Activated naive CD4-positive, alpha-beta T cell treated with anti-CD3 and anti-CD28 coated beads, Interleukin-2, amount 50 U/mL, for 72 hours (primary cell): ENCODE measurements around the gene ELOVL6. TPM values are rescaled to one million over a fixed set of nuclear protein-coding genes. Genes with fewer than 3 reads are reported as not detected.

ENCODE experiments used
- ATAC-seq, 2 donors: fragments of 150-1000 bp; cut with Tn5 transposase; 2 replicates each; pipeline ENCODE4 v1.10.0; 2021; ENCODE audit warnings: mild to moderate bottlenecking in 2 of 2, moderate library complexity in 2 of 2
- DNase-seq, 2 donors: peaks; one replicate each; pipeline ENCODE4 v3.0.0; 2021 to 2022; ENCODE audit warnings: low spot score in 2 of 2
- H3K27ac Mint-ChIP-seq, 2 donors: one replicate each; pipeline ENCODE4 v1.8.0; 2022; ENCODE audit warnings: mild to moderate bottlenecking in 2 of 2, mixed read lengths in 2 of 2
- H3K36me3 Mint-ChIP-seq, 2 donors: one replicate each; pipeline ENCODE4 v1.8.0; 2022; ENCODE audit warnings: mixed read lengths in 2 of 2
- H3K9me3 Mint-ChIP-seq, 2 donors: one replicate each; pipeline ENCODE4 v1.8.0; 2022; ENCODE audit warnings: mixed read lengths in 2 of 2
- total RNA-seq, 2 donors: library from RNA; stranded (reverse); gene quantifications; one replicate each; pipeline ENCODE4 v1.2.3, GENCODE V29; 2022

The ELOVL6 gene
- total RNA-seq, 2 donors from 2014 or later: 5.6 to 8.9 TPM

DNA sequence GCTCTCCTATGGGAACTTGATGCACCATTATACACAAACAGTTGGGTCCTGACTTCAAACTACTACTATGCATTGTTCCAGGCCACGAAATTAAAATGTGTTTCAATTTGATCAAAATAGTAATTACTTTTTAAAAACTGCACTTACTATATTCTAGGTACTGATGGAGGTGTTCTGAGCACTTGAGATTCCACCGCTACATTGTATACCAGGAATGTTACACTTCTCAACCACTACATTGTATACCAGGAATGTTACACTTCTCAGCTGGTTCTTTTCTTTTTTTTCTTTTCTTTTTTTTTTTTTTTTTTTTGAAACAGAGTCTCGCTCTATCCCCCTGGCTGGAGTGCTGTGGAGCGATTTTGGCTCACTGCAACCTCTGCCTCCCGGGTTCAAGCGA is 77.9 kb downstream of the ELOVL6 start:
- Mint-ChIP-seq H3K9me3 (no peaks in the 10 kb centered on the region), H3K27ac (no peak overlapping the region), H3K36me3 (no peaks in the 10 kb centered on the region)
- ATAC-seq: no peak
- DNase-seq: no peak

DNA sequence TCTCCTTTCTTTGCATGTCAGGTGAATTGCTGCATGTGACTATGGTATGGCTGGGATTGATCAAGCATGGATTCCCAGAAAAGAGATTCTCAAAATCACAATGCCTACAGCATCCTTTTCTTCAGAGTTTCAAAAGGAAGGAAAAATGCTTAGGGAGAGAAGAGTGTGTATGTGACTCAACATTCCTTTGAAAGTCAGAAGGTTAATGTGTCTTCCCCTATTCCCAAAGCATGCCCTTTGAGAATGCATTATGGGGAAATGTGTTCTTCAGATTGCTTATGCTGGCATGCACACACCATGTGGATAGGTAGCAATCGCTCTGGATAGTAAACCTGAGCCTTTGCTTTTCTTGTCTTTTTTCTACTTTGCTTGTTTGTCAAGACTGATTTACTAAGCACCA is 78.5 kb downstream of the ELOVL6 start:
- ATAC-seq: no peak
- H3K27ac Mint-ChIP-seq: peak overlapping the region in 1 of 2 donors; percentile 30
- H3K36me3 Mint-ChIP-seq: no peaks in the 10 kb centered on the region
- no peak for DNase-seq
- no peaks in the 10 kb centered on the region for H3K9me3 Mint-ChIP-seq

DNA sequence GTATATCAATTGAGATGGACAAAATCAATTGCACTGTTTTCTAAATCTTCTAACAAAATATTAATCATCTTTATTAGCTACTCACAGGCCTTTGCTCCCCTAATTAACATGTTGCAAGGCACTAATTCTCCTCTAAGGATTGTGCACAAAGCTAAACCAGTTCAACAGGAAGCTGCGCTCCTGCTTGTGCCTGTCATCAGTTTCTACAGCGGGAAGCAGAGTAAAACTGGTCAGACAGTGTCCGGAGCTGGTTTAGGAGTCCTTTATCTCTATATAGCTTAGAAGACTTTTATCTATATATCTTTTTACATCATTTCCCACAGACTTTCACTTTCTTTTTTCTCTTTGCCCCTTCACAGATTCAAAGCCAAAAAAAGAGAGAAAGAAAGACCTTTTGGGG is 79.1 kb downstream of the ELOVL6 start:
- peak in 1 of 2 donors; percentile 46 for ATAC-seq
- DNase-seq: no peak
- no peaks in the 10 kb centered on the region for H3K9me3 Mint-ChIP-seq
- peak overlapping the region in 1 of 2 donors; percentile 30 for H3K27ac Mint-ChIP-seq
- no peaks in the 10 kb centered on the region for H3K36me3 Mint-ChIP-seq

DNA sequence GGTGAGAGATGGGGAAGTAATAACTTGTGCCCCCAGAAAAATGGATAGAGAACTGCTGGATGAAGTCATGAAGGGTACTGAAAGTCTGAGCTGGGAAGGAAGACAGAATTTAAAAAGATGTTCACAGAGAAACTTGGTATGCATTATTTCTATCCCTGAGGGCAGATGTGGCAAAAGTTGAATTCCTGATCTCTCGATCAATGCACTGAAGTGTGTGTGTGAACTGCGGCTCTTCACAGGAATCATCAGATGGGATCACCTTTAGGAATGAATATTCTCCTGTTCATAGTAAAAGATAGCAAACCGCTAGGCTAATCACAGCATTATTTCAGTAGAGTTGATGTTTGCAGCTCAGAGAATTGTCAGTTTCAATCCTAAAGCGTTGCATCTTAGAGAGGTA is 86.4 kb downstream of the ELOVL6 start:
- H3K9me3 Mint-ChIP-seq: no peaks in the 10 kb centered on the region
- ATAC-seq: no peak
- H3K36me3 Mint-ChIP-seq: no peaks in the 10 kb centered on the region
- no peak for DNase-seq
- no peak overlapping the region for H3K27ac Mint-ChIP-seq

DNA sequence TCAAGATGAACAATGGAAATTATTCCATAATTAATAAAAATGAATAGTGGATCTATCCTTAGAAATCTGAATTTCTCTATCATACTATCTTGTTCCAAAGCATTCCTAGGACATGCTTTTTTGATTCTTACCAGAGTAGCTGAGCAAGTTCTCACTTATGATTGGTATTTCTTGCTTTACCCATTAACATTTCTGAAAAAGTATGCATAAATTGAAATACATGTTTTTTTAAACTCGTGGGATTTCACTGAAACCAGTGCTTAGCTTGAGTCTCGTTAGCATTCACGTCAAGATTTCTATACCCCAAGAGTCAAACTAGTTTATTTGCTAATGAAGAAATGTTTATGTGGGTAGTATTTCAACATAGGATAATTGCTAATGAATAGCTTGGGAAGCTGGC is 89.0 kb downstream of the ELOVL6 start:
- H3K27ac Mint-ChIP-seq: no peak overlapping the region
- no peaks in the 10 kb centered on the region for H3K9me3 Mint-ChIP-seq
- peaks cover 0 to 4% of the 10 kb centered on the region in 2 donors for H3K36me3 Mint-ChIP-seq
- DNase-seq (no peak), ATAC-seq (no peak)

DNA sequence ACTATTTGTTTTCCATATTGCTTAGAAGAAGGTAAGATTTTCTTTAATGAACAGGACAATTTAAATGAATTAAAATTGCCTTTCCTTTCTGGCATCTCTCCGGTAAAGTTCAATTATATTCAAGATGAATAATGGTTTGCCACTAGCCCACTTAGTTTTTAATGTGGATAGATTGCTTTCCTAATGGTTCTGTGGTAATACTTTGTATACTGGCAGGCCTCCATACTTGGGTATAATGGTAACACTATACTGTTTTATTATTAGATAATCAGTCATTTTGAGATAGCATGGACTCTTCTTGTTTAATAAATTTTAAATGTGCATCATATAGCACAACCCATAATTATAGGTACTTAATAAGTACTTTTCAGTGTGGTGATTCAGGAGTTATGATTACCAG is 89.5 kb downstream of the ELOVL6 start:
- no peaks in the 10 kb centered on the region for H3K9me3 Mint-ChIP-seq
- DNase-seq: no peak
- peaks cover 0 to 5% of the 10 kb centered on the region in 2 donors for H3K36me3 Mint-ChIP-seq
- H3K27ac Mint-ChIP-seq: no peak overlapping the region
- no peak for ATAC-seq

DNA sequence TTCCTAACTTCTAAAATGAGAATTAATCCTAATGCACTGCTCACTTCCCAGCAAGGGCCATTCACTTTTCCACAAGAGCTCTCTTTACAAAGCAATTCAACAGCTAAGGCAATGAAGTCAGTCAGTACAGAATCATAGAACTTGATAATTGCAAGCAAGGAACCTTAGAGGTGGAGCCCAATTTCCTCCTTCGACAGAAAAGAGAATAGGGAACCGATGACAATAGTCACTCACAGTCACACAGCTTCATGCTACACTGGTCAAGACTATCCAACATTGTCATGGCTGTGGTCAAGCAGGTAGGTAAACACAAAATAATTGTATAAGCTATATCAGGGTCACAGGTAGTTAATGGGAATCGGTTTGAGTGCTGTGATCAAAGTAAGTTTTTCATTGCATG is 90.0 kb downstream of the ELOVL6 start:
- Mint-ChIP-seq H3K27ac (no peak overlapping the region), H3K36me3 (peaks cover 0 to 5% of the 10 kb centered on the region in 2 donors), H3K9me3 (no peaks in the 10 kb centered on the region)
- DNase-seq (no peak), ATAC-seq (no peak)

DNA sequence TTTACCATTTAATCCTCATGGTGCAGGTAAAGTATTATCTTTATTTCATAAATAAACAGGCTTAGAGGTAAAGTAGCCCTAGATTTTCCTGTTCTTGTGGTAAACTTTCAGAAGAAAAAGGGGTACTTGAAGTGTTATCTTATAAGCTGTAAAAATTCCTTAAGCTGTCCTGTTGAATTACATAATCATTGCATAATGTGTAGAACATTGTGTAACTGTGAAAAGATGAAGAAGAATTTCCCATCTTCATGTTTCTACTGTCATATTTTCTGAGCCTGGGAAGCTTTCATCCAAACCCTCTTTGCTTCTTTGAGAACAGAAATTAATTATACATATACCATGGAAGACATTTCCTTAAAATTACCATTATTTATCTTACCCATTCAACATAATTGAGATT is 90.5 kb downstream of the ELOVL6 start:
- Mint-ChIP-seq H3K9me3 (no peaks in the 10 kb centered on the region), H3K27ac (no peak overlapping the region), H3K36me3 (peaks cover 4 to 5% of the 10 kb centered on the region in 2 donors)
- DNase-seq (no peak), ATAC-seq (no peak)

DNA sequence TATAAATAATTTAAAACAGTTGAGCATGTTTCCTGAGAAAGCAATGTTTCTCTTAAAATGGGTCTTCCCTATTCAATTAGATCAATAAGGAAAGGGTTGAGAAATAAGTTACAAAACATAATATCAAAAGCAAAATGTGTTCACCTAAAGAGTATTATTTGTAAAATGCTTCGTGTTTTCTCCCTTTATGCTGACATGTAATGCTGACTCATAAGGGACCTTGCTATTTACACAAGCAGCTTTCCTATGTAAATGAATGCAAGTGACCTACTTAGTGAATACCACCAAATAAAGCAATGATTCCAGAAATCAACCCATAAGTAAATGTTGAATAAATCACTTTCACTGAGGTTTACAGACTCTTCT is 91.5 kb downstream of the ELOVL6 start:
- ATAC-seq (peak in 1 of 2 donors; percentile 24), DNase-seq (no peak)
- peaks cover 4 to 5% of the 10 kb centered on the region in 2 donors for H3K36me3 Mint-ChIP-seq
- no peak overlapping the region for H3K27ac Mint-ChIP-seq
- no peaks in the 10 kb centered on the region for H3K9me3 Mint-ChIP-seq

DNA sequence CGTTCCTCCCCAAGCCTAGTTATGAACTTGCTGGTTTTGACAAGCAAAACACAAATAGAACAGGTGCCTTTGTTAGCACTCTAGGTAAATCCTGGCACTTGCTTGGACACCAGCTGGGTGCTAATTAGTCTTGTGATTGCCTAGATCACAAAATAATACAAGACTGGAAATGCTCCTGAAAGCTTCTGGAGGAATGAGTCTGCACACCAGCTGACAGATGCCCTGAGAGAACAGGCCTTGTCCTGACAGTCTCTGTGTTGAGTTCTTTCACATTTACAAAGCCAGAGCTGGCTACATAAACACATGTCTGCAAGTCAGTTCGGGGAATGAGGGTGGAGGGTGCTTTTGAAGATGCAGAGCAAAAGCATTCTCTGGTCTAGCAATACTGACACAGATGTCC is 93.8 kb downstream of the ELOVL6 start:
- H3K9me3 Mint-ChIP-seq: no peaks in the 10 kb centered on the region

DNA sequence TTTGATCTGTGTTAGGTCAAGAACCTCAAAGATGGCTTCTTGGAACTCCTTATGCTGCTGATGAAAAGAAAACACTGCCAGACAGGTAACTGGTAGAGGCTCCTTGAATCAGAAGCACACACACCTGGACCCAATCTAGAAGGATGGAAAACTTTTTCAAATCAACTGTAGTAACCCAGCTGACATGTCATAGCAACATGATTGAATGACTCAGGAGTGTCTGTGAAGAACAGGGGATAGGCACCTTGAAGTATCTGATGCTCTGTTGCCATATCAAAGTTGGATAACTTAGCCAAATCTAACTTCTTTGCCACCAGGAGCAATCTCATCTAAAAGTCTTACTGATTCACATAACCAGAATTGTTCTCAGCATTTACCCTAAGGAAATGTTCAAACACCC is 98.8 kb downstream of the ELOVL6 start:
- H3K9me3 Mint-ChIP-seq: peaks cover 0 to 5% of the 10 kb centered on the region in 2 donors
- peak in 1 of 2 donors; percentile 38 for ATAC-seq
- DNase-seq: no peak
- H3K36me3 Mint-ChIP-seq: peaks cover 4 to 8% of the 10 kb centered on the region in 2 donors
- no peak overlapping the region for H3K27ac Mint-ChIP-seq

More for the DNA sequence above, 93.8 kb downstream of the ELOVL6 start:
- Mint-ChIP-seq H3K36me3 (peaks cover 4 to 5% of the 10 kb centered on the region in 2 donors), H3K27ac (no peak overlapping the region)
- no peak for DNase-seq
- ATAC-seq: no peak

DNA sequence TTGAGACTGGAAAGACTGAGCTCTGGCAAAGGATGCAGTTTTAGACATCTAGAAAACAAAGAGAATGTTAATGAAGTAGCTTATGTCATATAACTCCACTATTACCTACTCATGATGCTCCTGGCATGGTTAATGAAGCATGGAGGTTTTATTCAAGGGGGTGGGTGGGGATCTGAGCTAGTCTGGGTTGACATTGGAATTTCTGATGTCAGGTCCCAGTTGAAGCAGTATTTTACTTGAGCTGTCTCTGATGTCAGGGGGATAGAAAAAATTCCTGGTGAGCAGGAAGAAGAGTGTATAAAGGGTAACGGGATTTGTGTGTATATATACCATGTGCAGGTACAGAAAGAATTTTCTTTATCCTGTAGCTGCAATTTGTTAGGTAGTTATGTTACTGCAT is 102.0 kb downstream of the ELOVL6 start:
- Mint-ChIP-seq H3K27ac (no peak overlapping the region), H3K9me3 (peaks cover 0 to 6% of the 10 kb centered on the region in 2 donors), H3K36me3 (peaks cover 0 to 8% of the 10 kb centered on the region in 2 donors)
- DNase-seq: no peak
- ATAC-seq: no peak

DNA sequence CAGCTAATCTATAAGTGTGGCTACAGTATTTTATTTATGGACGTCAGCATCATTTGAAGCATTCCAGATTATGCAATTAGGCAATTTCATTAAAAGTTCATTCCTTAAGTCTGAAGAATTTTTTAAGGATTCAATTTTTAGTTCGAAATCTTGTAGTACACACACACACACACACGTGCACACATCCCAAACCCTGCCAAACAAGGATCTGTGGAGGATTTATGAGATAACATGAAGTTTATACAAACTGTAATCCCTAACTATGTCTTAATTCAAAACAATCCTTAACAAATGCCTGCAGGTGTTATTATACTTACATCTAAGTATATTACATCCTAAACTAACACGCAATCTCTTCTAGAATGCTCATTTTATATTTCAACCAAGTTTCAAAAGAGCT is 105.8 kb downstream of the ELOVL6 start:
- no peak for DNase-seq
- H3K27ac Mint-ChIP-seq: no peak overlapping the region
- peaks cover 0 to 6% of the 10 kb centered on the region in 2 donors for H3K9me3 Mint-ChIP-seq
- peaks cover 0 to 20% of the 10 kb centered on the region in 2 donors for H3K36me3 Mint-ChIP-seq
- ATAC-seq: no peak

DNA sequence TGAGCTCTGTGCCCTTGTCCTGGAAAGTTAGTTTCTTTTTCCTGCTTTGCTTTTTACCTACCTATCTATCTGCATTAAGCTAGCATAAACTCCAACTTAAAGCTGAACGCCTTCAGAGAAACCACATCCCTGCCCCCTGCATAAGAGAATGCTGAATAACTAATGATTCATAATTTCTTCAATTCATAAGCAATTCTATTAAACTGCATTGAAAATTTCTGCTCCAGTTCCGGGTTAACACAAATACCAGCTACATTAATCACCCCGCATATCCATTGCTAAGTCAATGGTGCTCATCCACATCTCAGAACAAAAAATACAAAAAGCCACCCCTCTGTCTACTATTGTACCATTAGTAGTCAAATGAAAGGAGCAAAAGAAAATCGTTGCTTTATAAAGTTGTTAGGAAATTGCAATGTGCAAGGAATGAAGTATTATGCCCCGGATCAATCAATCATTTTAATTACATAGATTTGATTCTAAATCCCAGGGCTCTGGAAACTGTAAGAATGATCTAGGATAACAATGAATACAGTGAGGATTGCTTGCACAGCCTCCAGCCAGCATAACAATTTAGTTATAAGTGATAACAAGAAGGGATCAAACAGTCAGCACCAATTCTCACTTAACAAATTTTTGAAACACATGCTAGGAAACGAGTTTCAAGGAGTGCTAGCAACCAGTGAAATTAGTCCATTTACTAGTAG is 106.8 kb downstream of the ELOVL6 start:
- DNase-seq (no peak), ATAC-seq (no peak)
- H3K36me3 Mint-ChIP-seq: peaks cover 0 to 20% of the 10 kb centered on the region in 2 donors
- peak overlapping the region in 1 of 2 donors; percentile 14 for H3K27ac Mint-ChIP-seq
- H3K9me3 Mint-ChIP-seq: peaks cover 0 to 6% of the 10 kb centered on the region in 2 donors

DNA sequence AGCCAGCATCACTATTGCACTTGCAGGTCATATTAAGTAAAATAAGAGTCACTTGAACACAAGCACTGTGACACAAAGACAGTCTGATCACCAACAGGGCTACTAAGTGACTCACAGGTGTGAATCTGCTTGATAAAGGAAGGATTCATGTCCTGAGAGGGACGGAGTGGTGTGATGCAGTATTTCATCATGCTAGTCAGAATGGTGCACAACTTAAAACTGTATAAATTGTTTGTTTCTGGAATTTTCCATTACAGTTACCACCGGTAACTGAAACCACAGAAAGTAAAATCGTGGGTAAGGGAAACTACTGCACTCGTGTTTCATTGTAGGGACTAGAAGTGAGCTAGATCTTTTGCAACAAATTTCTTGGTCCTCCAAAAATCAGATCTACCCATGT is 109.7 kb downstream of the ELOVL6 start:
- Mint-ChIP-seq H3K27ac (peak overlapping the region; percentile 87 to 95), H3K9me3 (peaks cover 8% of the 10 kb centered on the region in 2 donors), H3K36me3 (peaks cover 0 to 17% of the 10 kb centered on the region in 2 donors)
- ATAC-seq (peak; percentile 94 to 95), DNase-seq (peak in 1 of 2 donors; percentile 28)

DNA sequence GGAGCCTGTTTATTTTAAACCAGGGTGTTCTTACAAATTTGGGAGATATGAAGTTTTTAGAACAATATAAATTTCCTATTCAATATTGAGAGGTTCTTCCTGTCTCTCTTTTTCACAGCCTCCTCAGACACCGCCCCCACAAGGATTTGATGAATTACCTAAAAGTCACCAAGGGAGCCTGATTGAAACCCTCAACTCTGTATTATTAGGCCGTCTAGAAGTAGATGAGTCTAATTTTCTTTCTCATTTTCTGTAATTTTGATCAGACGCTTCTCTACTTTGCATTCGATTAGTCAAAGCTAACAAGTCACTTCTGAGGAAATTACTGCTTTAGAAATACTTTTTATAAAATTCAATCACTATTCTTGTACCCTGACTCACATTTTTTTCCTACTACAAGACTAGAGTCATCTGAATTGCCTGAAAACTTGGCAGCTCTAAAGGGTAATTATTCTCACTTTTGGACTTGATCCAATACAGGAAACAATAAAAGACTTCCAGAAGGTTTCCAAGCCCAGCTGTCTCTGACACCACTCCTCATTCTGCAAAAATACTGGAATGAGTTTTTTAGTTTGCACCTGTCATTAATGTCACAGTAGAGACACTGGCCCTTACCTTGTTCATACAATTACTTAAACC is 111.2 kb downstream of the ELOVL6 start:
- ATAC-seq (peak; percentile 30 to 49), DNase-seq (no peak)
- Mint-ChIP-seq H3K36me3 (peaks cover 0 to 23% of the 10 kb centered on the region in 2 donors), H3K27ac (peak overlapping the region in 1 of 2 donors; percentile 95), H3K9me3 (peaks cover 8% of the 10 kb centered on the region in 2 donors)

DNA sequence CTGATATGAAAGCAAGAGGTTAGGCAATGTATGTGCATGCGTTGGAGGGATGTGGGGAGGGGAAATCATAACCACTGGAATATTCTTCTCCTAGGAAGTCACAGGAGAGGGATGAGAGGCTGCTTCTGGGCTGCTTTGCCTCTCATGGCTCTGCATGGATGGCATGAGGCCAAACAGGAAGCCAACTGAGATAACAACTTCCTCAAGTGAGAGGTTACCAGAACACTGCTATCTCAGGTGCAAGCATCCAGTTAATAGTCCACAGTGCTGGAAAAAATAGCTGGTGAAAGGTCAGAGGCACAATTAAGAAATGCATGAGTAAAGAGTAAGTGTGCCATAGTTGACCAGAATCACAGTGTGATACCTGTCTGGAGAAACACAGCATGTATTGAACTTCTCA is 113.3 kb downstream of the ELOVL6 start:
- Mint-ChIP-seq H3K27ac (peak overlapping the region; percentile 15 to 75), H3K9me3 (peaks cover 8% of the 10 kb centered on the region in 2 donors), H3K36me3 (peaks cover 0 to 23% of the 10 kb centered on the region in 2 donors)
- DNase-seq: no peak
- ATAC-seq: no peak

DNA sequence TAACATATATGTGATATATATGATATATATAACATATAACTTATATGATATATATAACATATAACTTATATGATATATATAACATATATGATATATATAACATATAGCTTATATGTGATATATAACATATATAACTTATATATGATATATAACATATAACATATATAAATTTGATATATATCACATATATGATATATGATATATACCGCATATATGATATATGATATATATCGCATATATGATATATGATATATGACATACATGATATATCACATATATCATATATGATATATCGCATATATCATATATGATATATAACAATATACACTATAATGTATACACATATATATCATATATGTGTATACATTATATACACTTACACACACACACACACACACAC is 114.3 kb downstream of the ELOVL6 start:
- no peak for DNase-seq
- no peak overlapping the region for H3K27ac Mint-ChIP-seq
- no peak for ATAC-seq
- H3K36me3 Mint-ChIP-seq: peaks cover 6 to 21% of the 10 kb centered on the region in 2 donors
- H3K9me3 Mint-ChIP-seq: peaks cover 12 to 14% of the 10 kb centered on the region in 2 donors
